H1 (cell line): Measurements from ENCODE around the gene TMEM254. TPM values are rescaled to one million over a fixed set of nuclear protein-coding genes. Genes with fewer than 3 reads are reported as not detected.

Source experiments
- CTCF ChIA-PET: fragments of 300-600 bp; sonication (Branson Sonifier 250); formaldehyde crosslinking; loops from one replicate; lab custom pipeline; 2021; ENCODE audit not compliant: partially characterized antibody; lab: Charles Lee
- POLR2A ChIA-PET: fragments of 300-600 bp; sonication (Branson Sonifier 250); formaldehyde crosslinking; loops from one replicate; lab custom pipeline; 2021; ENCODE audit warnings: inconsistent platforms; ENCODE audit not compliant: partially characterized antibody; lab: Charles Lee
- DNase-seq, 2 experiments: peaks; one replicate each; pipeline versions ENCODE4 v3.0.0 to v3.0.0-alpha.2; 2010 to 2022; ENCODE audit warnings: low spot score in 2 of 2, low read depth in 1 of 2, mixed read lengths in 1 of 2
- FAIRE-seq: peaks from 2 replicates; lab custom pipeline; 2011; peaks lifted over from hg19 to GRCh38; lab: Jason Lieb, UNC
- H2AFZ ChIP-seq: 2 replicates; pipeline ENCODE4 v1.8.1; 2012; ENCODE audit warnings: low read length, inconsistent platforms
- H2AK5ac ChIP-seq: 2 replicates; pipeline ENCODE4 v1.6.1; 2013; ENCODE audit warnings: low read depth, low read length
- H2BK120ac ChIP-seq: replicated peaks from 2 replicates; pipeline ENCODE3; 2013; ENCODE audit warnings: low read depth, low read length, inconsistent platforms
- H2BK12ac ChIP-seq: 2 replicates; pipeline ENCODE4 v1.6.1; 2013; ENCODE audit warnings: low read depth, low read length
- H2BK15ac ChIP-seq: 2 replicates; pipeline ENCODE4 v1.6.1; 2013; ENCODE audit warnings: low read length
- H2BK20ac ChIP-seq: 2 replicates; pipeline ENCODE4 v1.6.1; 2013; ENCODE audit warnings: low read length
- H2BK5ac ChIP-seq: 2 replicates; pipeline ENCODE4 v1.6.1; 2013; ENCODE audit warnings: low read depth, low read length
- H3K14ac ChIP-seq: 2 replicates; pipeline ENCODE4 v1.6.1; 2013; ENCODE audit warnings: inconsistent platforms; ENCODE audit not compliant: insufficient read length
- H3K18ac ChIP-seq: 2 replicates; pipeline ENCODE4 v1.6.1; 2013; ENCODE audit warnings: low read length; ENCODE audit errors: extremely low read depth
- H3K23ac ChIP-seq: 2 replicates; pipeline ENCODE4 v1.6.1; 2013; ENCODE audit warnings: inconsistent platforms; ENCODE audit not compliant: insufficient read length
- H3K23me2 ChIP-seq: 2 replicates; pipeline ENCODE4 v1.6.1; 2013; ENCODE audit warnings: low read depth, low read length
- H3K27ac ChIP-seq: 2 replicates; pipeline ENCODE4 v1.6.1; 2011; ENCODE audit warnings: low read depth, low read length, inconsistent platforms
- H3K27me3 ChIP-seq, 4 experiments: replicated peaks in 1 of 4; 1 replicate in 1 of 4; 2 replicates in 3 of 4; pipeline versions ENCODE4 v1.6.1 to v1.8.1; 2011 to 2013; ENCODE audit warnings: low read length in 3 of 4, mild to moderate bottlenecking in 3 of 4, inconsistent platforms in 2 of 4, mixed read lengths in 2 of 4, moderate library complexity in 1 of 4; ENCODE audit not compliant: control insufficient read depth in 3 of 4, insufficient read depth in 3 of 4; ENCODE audit errors: extremely low read depth in 1 of 4
- H3K36me3 ChIP-seq, 4 experiments: 2 replicates each; pipeline versions ENCODE4 v1.6.1 to v1.8.1; 2011 to 2013; ENCODE audit warnings: mild to moderate bottlenecking in 4 of 4, low read length in 3 of 4, moderate library complexity in 2 of 4, control low read depth in 1 of 4, inconsistent platforms in 1 of 4; ENCODE audit not compliant: insufficient read depth in 4 of 4, control insufficient read depth in 2 of 4
- H3K4ac ChIP-seq: replicated peaks from 2 replicates; pipeline ENCODE3; 2013; ENCODE audit warnings: low read length, low read depth, mixed read lengths, inconsistent platforms; ENCODE audit not compliant: insufficient read length
- H3K4me1 ChIP-seq, 4 experiments: replicated peaks in 1 of 4; 1 replicate in 1 of 4; 2 replicates in 3 of 4; pipeline versions ENCODE4 v1.6.1 to v1.8.1; 2011 to 2013; ENCODE audit warnings: low read length in 3 of 4, inconsistent platforms in 2 of 4, mixed read lengths in 1 of 4; ENCODE audit not compliant: insufficient read depth in 4 of 4, control insufficient read depth in 3 of 4
- H3K4me2 ChIP-seq, 2 experiments: 2 replicates each; pipeline versions ENCODE4 v1.6.1 to v1.8.1; 2011 to 2013; ENCODE audit warnings: low read depth in 2 of 2, low read length in 2 of 2, control low read depth in 1 of 2, inconsistent platforms in 1 of 2, mild to moderate bottlenecking in 1 of 2; ENCODE audit not compliant: insufficient read depth in 1 of 2
- H3K4me3 ChIP-seq, 4 experiments: fragments of 200-600, 300-600 bp in 1 of 4; sonication (generic), shearing (Covaris generic), sonication (Bioruptor Twin) in 1 of 4; 2 replicates each; pipeline versions ENCODE4 v1.5.1 to v1.8.1; 2011 to 2016; ENCODE audit warnings: low read length in 4 of 4, low read depth in 3 of 4, control low read depth in 2 of 4, inconsistent platforms in 2 of 4, mild to moderate bottlenecking in 2 of 4, mixed read lengths in 1 of 4, moderate library complexity in 1 of 4; ENCODE audit not compliant: insufficient read depth in 2 of 4; ENCODE audit errors: extremely low read depth in 1 of 4
- H3K56ac ChIP-seq: replicated peaks from 2 replicates; pipeline ENCODE3; 2013; ENCODE audit warnings: low read depth, mild to moderate bottlenecking, mixed read lengths, low read length, inconsistent platforms; ENCODE audit not compliant: insufficient read length
- H3K79me1 ChIP-seq: 2 replicates; pipeline ENCODE4 v1.6.1; 2013; ENCODE audit warnings: low read depth, low read length, control low read depth
- H3K79me2 ChIP-seq, 2 experiments: 2 replicates each; pipeline versions ENCODE4 v1.6.1 to v1.8.1; 2012 to 2013; ENCODE audit warnings: low read length in 2 of 2, mild to moderate bottlenecking in 2 of 2, inconsistent platforms in 1 of 2; ENCODE audit not compliant: insufficient read depth in 2 of 2, control insufficient read depth in 1 of 2
- H3K9ac ChIP-seq, 4 experiments: replicated peaks in 1 of 4; 1 replicate in 1 of 4; 2 replicates in 3 of 4; pipeline versions ENCODE4 v1.6.1 to v1.8.1; 2011 to 2013; ENCODE audit warnings: low read depth in 3 of 4, low read length in 3 of 4, control low read depth in 2 of 4, mild to moderate bottlenecking in 2 of 4, moderate library complexity in 2 of 4, inconsistent platforms in 1 of 4; ENCODE audit errors: extremely low read depth in 1 of 4
- H3K9me3 ChIP-seq, 2 experiments: 2 replicates each; pipeline versions ENCODE4 v1.6.1 to v1.8.1; 2012 to 2013; ENCODE audit warnings: mild to moderate bottlenecking in 2 of 2, moderate library complexity in 2 of 2, control low read depth in 1 of 2, inconsistent platforms in 1 of 2, low read depth in 1 of 2, low read length in 1 of 2, mixed read lengths in 1 of 2; ENCODE audit not compliant: insufficient read depth in 2 of 2
- H4K20me1 ChIP-seq, 2 experiments: replicated peaks in 1 of 2; 2 replicates each; pipeline versions ENCODE3 to v1.8.1; 2011 to 2013; ENCODE audit warnings: inconsistent platforms in 2 of 2, low read length in 2 of 2, mild to moderate bottlenecking in 1 of 2; ENCODE audit not compliant: insufficient read depth in 2 of 2, control insufficient read depth in 1 of 2
- H4K5ac ChIP-seq: 2 replicates; pipeline ENCODE4 v1.6.1; 2013; ENCODE audit warnings: low read length, low read depth, mixed read lengths, inconsistent platforms; ENCODE audit not compliant: insufficient read length
- H4K8ac ChIP-seq: 2 replicates; pipeline ENCODE4 v1.8.0; 2013; ENCODE audit warnings: mild to moderate bottlenecking, moderate library complexity, low read length, inconsistent platforms; ENCODE audit not compliant: insufficient read depth; ENCODE audit errors: extremely low read depth
- H4K91ac ChIP-seq: replicated peaks from 2 replicates; pipeline ENCODE3; 2013; ENCODE audit warnings: low read length, mixed read lengths, inconsistent platforms; ENCODE audit not compliant: insufficient read length
- BACH1 ChIP-seq: IDR thresholded peaks from 2 replicates; pipeline ENCODE4 v1.6.1; 2012; ENCODE audit warnings: low read length, improper control_type of control experiment
- CBX8 ChIP-seq: fragments of 300-800, 300-1000 bp; sonication (generic); IDR thresholded peaks from 2 replicates; pipeline ENCODE4 v1.7.1; 2016; ENCODE audit warnings: low read depth, low read length, borderline replicate concordance
- CEBPB ChIP-seq: IDR thresholded peaks from 2 replicates; pipeline ENCODE4 v1.6.1; 2012; ENCODE audit warnings: low read depth, low read length
- CHD2 ChIP-seq: IDR thresholded peaks from 2 replicates; pipeline ENCODE4 v1.6.1; 2012; ENCODE audit warnings: low read length, improper control_type of control experiment
- CTBP2 ChIP-seq: IDR thresholded peaks from 2 replicates; pipeline ENCODE4 v1.7.0; 2011; ENCODE audit warnings: borderline replicate concordance, mild to moderate bottlenecking, moderate library complexity, mixed read lengths, low read length; ENCODE audit not compliant: insufficient read depth, insufficient read length
- EGR1 ChIP-seq: IDR thresholded peaks from 2 replicates; pipeline ENCODE4 v1.6.1; 2011; ENCODE audit warnings: low read depth, low read length, borderline replicate concordance
- FOSL1 ChIP-seq: IDR thresholded peaks from 2 replicates; pipeline ENCODE4 v1.6.1; 2011; ENCODE audit warnings: mild to moderate bottlenecking, low read depth, low read length, moderate library complexity; ENCODE audit not compliant: insufficient read depth
- GTF2F1 ChIP-seq: IDR thresholded peaks from 2 replicates; pipeline ENCODE4 v1.6.1; 2012; ENCODE audit warnings: low read depth, low read length, improper control_type of control experiment, borderline replicate concordance
- MAFK ChIP-seq: IDR thresholded peaks from 2 replicates; pipeline ENCODE4 v1.6.1; 2012; ENCODE audit warnings: low read depth, mild to moderate bottlenecking, improper control_type of control experiment, low read length
- SAP30 ChIP-seq: fragments of 300-600 bp; sonication (generic); IDR thresholded peaks from 2 replicates; pipeline ENCODE4 v1.7.1; 2012; ENCODE audit warnings: low read length, moderate library complexity, mild to moderate bottlenecking, inconsistent platforms; ENCODE audit not compliant: insufficient read depth, insufficient replicate concordance
- SIRT6 ChIP-seq: IDR thresholded peaks from one replicate; pipeline ENCODE4 v1.7.1; 2012; ENCODE audit warnings: low read length, inconsistent platforms
- SP1 ChIP-seq: IDR thresholded peaks from 2 replicates; pipeline ENCODE4 v1.6.1; 2011; ENCODE audit warnings: low read depth, low read length
- TAF1 ChIP-seq: IDR thresholded peaks from 2 replicates; pipeline ENCODE4 v1.6.1; 2011; ENCODE audit warnings: mild to moderate bottlenecking, low read depth, low read length
- TAF7 ChIP-seq: optimal IDR thresholded peaks from 2 replicates; pipeline ENCODE3; 2011; ENCODE audit warnings: low read depth, mild to moderate bottlenecking, inconsistent platforms, low read length, moderate library complexity, borderline replicate concordance
- TBP ChIP-seq: IDR thresholded peaks from 2 replicates; pipeline ENCODE4 v1.6.1; 2011; ENCODE audit warnings: low read depth, low read length, improper control_type of control experiment
- ZNF274 ChIP-seq: IDR thresholded peaks from 2 replicates; pipeline ENCODE4 v1.7.0; 2012; ENCODE audit warnings: low read length, borderline replicate concordance; ENCODE audit errors: extremely low read depth
- WGBS, 2 experiments: shearing (Covaris generic) in 1 of 2; methylation state at CpG; one replicate each; pipeline versions ENCODE4 v1.1.6 to v1.1.7; 2013 to 2015; ENCODE audit warnings: low lambda C conversion rate in 2 of 2, mixed read lengths in 2 of 2, inconsistent platforms in 1 of 2, low coverage in 1 of 2, missing lambda C conversion rate in 1 of 2; ENCODE audit not compliant: insufficient replicate concordance in 2 of 2, insufficient coverage in 1 of 2, insufficient read length in 1 of 2; ENCODE audit errors: extremely low coverage in 1 of 2, missing lambda C conversion rate in 1 of 2; 5-methylcytosine and 5-hydroxymethylcytosine counted together
- polyA plus RNA-seq, 7 experiments: library from polyadenylated mRNA; depleted of rRNA in 3 of 7; stranded (reverse) in 5 of 7; unstranded in 2 of 7; fragments of >200 nt in 5 of 7; fragments of 200-250 nt in 2 of 7; gene quantifications; 1 replicate in 5 of 7; 2 replicates in 1 of 7; 4 replicates in 1 of 7; pipeline versions ENCODE4 v1.2.1 to v1.2.3, GENCODE V29; 2011 to 2013; ENCODE audit warnings: missing spikeins in 2 of 7, mixed read lengths in 2 of 7
- total RNA-seq: library from RNA; stranded (reverse); fragmentation: NEBNext Ultra II Directional; extraction: Animal tissue kit (Norgen Biotek cat#: 25700); gene quantifications from 2 replicates; pipeline ENCODE4 v1.2.1, GENCODE V29; 2021

Gene TMEM254
- total and polyA plus RNA-seq, 2 of the 8 experiments (the other 6 are each of a cell fraction or from before 2014, with no cell fraction given), result 26.9 to 61.2 TPM

- Histone ChIP-seq H2BK15ac (no peak overlapping the region), H2BK20ac (no peak overlapping the region), H4K20me1 (no peaks in the 10 kb centered on the region), H3K9me3 (no peaks in the 10 kb centered on the region), H3K18ac (no peak overlapping the region), H3K4me2 (no peak overlapping the region), H2AK5ac (no peak overlapping the region), H3K14ac (no peak overlapping the region), H3K79me1 (no peaks in the 10 kb centered on the region), H4K5ac (no peak overlapping the region), H3K36me3 (no peaks in the 10 kb centered on the region), H4K91ac (no peak overlapping the region), H3K23me2 (no peaks in the 10 kb centered on the region), H3K79me2 (no peaks in the 10 kb centered on the region), H3K23ac (no peak overlapping the region), H3K27me3 (no peaks in the 10 kb centered on the region), H3K56ac (no peak overlapping the region), H3K4me1 (no peaks in the 10 kb centered on the region), H2BK12ac (no peak overlapping the region), H3K9ac (no peak overlapping the region), H4K8ac (no peak overlapping the region), H2AFZ (no peak overlapping the region), H2BK120ac (no peak overlapping the region), H3K4me3 (no peak overlapping the region), H3K4ac (no peak overlapping the region), H2BK5ac (no peak overlapping the region), H3K27ac (no peak overlapping the region)
- POLR2A ChIA-PET, result no interaction called here
- FAIRE-seq (no peak), DNase-seq (no peak)
- 94% methylated on average over 6 of the region's 6 CpGs; no CpG with 5 or more reads in 1 of the 2 experiments for WGBS, 2 experiments
- CTCF ChIA-PET, result interaction anchor here (0.6 kb wide), 1 partner anchor 574 kb away, joined by 3 read pairs; no protein-coding TSS in a partner anchor
- no peak for TF ChIP-seq CBX8
- TF ChIP-seq TBP, result no peak
- no peak for TF ChIP-seq ZNF274
- TF ChIP-seq CTBP2, result no peak
- no peak for TF ChIP-seq SP1
- TF ChIP-seq TAF7, result no peak
- no peak for TF ChIP-seq CEBPB
- no peak for TF ChIP-seq TAF1
- no peak for TF ChIP-seq GTF2F1
- TF ChIP-seq CHD2, result no peak
- TF ChIP-seq SIRT6, result no peak
- TF ChIP-seq EGR1, result no peak
- no peak for TF ChIP-seq MAFK
- TF ChIP-seq SAP30, result no peak
- TF ChIP-seq BACH1, result no peak
- no peak for TF ChIP-seq FOSL1
These were observed 37.3 kb upstream of the TMEM254 start for GRCh38 chr10:80041162-80041561.
